ENCODE results near the gene LPCAT2. TPM values are rescaled to one million over a fixed set of nuclear protein-coding genes. Genes with fewer than 3 reads are reported as not detected.

Gene LPCAT2
- total RNA-seq, 1 donor from 2014 or later: 8.5 TPM

DNA sequence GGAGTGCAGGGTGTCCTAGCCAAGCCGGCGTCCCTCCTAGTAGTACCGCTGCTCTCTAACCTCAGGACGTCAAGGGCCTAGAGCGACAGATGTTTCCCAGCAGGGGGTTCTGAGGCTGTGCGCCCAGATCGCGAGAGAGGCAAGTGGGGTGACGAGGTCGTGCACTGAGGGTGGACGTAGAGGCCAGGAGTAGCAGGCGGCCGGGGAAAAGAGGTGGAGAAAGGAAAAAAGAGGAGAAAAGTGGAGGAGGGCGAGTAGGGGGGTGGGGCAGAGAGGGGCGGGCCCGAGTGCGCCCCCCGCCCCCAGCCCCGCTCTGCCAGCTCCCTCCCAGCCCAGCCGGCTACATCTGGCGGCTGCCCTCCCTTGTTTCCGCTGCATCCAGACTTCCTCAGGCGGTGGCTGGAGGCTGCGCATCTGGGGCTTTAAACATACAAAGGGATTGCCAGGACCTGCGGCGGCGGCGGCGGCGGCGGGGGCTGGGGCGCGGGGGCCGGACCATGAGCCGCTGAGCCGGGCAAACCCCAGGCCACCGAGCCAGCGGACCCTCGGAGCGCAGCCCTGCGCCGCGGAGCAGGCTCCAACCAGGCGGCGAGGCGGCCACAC is 29.9 kb upstream of the LPCAT2 start, which contains the start of gene MMP2:
TSS of gene MMP2 (plus strand) at position 372 of the 603 bp plus-strand sequence. CDS start 282 bp downstream, outside the sequence.
- no peak for DNase-seq (ENCODE audit: low spot score)
- intact Hi-C loops (cut with DNase I): no loop called here

DNA sequence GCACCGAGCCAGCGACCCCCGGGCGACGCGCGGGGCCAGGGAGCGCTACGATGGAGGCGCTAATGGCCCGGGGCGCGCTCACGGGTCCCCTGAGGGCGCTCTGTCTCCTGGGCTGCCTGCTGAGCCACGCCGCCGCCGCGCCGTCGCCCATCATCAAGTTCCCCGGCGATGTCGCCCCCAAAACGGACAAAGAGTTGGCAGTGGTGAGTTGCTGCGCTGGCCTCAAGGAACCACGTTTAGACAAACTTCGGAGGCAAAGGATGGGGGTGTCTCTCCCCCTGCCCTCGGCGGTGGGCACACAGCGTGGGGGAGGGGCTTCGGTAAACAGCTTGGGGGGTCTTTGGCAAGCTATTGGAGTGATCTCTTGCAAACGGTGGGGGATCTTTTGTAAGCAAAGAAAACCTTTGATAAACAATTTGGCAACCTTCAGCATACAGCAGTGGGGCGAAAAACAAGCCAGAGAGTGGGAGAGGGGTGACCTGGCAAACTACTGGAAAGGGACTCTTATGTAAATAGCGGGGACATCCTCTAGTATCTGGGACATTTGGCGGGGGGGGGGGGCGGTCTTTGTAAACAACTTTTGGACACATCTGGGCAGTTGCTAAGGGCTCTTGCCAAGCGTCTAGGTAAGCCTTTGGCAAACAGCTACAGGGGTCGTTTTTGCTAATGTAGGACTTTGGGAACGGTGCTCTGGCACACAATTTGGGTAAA is 29.3 kb upstream of the LPCAT2 start:
- no peak for DNase-seq (ENCODE audit: low spot score)
- intact Hi-C loops (cut with DNase I): no loop called here

DNA sequence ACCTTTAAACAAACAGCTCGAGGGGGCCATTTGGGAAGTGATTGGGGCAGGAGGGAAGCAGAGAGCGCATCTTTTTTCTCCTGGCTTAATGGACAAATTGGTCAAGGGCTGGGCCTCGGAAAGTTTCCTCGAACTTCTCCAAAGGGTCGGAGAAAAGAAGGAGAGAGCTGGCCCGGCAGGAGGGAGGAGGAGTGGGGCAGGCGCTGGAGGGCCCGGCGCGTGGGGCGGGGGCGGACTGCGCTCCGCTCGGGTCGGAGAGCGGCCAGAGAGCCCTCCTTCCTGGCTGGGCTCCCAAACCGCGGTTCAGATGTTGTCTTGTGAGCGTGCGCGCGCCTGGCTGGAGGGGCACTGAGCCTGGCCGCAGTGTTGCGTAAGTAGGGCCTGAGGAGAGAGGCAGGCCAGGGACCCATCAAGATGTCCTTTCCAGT is 28.6 kb upstream of the LPCAT2 start:
- intact Hi-C loops (cut with DNase I): no loop called here
- peak; percentile 86 for DNase-seq (ENCODE audit: low spot score)

DNA sequence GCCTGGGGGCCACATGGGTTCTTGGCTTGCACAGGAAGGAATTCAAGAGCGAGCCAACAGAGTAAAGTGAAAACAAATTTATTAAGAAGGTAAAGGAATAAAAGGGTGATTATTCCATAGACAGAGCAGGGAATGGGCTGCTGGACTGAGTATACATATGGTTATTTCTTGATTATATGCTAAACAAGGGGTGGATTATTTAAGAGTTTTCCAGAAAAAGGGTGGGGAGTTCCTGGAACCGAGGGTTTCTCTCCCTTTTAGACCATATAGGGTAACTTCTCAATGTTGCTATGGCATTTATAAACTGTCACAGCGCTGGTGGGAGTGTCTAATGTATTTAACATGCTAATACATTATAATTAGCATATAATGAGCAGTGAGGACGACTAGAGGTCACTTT is 27.8 kb upstream of the LPCAT2 start:
- DNase-seq (ENCODE audit: low spot score): no peak
- intact Hi-C loops (cut with DNase I): no loop called here

DNA sequence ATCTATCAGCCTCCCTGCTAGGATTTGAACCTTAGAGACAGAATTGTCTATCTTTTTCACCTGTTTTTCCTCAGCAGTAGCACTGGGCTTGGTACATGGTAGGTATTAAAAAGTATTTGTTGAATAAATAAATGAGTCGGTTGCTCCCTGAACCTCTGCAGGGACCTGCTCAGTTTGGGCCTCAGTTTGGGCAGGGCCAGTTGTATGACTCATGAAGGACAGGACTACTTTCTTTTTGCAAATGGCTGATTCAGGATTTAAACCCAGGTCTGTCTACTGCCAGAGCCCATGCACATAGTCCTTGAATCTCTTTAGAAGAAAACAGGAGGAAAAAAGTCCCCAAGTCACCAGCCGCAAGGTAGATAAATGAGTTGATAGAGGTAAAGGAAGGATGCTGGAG is 26.8 kb upstream of the LPCAT2 start:
- intact Hi-C loops (cut with DNase I): no loop called here
- no peak for DNase-seq (ENCODE audit: low spot score)

DNA sequence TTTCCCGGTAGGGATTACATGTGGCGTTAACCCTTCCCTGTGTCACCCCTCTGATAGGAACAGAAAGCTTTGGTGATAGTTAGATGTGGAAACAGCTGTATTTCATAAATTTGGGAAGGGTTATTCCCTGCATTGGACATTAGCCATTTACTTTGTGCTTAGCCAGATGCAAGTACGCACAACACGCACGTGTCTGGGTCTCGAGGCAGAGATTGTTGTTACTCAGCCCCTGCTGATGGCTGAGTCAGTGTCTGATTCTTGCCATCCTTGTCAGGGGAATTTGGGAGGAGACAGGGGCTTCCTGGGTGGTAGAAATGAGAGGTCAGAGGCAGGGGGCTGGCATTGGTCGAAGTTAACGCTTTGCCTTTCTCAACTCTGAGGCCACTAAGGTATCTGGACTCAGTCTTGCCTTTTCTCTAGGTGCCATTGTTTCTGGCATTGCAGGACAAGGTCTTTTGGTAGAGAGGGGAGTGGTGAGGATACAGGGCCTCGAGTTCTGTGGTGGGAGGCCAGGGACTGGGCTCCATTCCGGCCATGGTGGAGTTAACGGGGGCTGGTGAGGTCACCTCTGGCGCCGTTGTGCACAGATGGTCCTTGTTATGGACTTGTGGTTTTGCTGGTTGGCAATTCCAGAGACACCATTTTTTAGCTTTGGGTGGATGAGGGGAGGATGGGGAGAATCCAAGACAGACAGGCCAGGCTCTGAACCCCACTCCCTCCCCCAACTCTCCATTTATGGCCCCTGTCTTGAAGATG is 21.6 kb upstream of the LPCAT2 start:
- intact Hi-C loops (cut with DNase I): no loop called here
- peak; percentile 66 for DNase-seq (ENCODE audit: low spot score)

DNA sequence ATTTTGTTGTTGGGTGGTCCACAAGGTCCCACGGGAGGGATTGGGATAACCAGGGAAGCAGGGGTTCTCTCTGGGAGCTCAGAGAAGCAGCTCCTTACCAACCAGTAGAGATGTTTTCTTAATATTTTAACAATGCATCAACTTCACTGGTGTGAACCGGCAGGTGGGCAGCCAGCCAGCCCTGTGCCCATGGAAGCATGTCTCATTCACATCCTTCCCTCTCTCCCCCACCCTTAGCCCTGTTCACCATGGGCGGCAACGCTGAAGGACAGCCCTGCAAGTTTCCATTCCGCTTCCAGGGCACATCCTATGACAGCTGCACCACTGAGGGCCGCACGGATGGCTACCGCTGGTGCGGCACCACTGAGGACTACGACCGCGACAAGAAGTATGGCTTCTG is 20.6 kb upstream of the LPCAT2 start:
- no peak for DNase-seq (ENCODE audit: low spot score)
- intact Hi-C loops (cut with DNase I): no loop called here

DNA sequence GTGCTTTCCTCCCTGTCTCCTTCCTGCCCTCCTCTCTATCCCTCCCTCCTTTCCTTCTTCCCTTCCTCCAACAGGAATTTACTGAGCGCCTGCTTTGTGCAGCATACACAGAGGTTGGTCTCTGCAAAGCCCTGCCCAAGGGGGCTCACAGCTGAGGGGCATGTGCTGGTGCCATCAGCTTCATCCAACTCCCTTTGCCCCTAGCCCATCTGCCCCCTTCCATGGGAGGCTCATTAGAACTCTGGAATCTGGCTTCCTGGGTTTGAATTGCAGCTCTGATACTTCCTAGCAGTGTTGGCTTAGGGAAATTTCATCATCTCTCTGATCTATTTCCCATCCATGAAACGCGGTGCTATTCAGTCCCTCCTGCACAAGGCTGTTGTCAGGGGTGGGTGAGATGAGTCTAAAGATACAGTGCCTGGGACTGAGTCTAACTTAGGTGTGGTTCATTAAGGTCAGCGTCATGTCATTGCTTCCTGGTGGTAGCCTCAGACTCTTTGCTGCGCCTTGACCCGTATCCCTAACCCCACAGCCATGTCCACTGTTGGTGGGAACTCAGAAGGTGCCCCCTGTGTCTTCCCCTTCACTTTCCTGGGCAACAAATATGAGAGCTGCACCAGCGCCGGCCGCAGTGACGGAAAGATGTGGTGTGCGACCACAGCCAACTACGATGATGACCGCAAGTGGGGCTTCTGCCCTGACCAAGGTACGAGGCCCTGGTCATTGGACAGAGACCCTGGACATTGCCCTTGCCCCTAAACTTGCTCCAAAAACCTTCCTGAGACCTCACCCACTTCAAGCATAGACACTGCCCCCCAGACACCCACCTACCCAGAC is 19.5 kb upstream of the LPCAT2 start:
- no peak for DNase-seq (ENCODE audit: low spot score)
- intact Hi-C loops (cut with DNase I): no loop called here

DNA sequence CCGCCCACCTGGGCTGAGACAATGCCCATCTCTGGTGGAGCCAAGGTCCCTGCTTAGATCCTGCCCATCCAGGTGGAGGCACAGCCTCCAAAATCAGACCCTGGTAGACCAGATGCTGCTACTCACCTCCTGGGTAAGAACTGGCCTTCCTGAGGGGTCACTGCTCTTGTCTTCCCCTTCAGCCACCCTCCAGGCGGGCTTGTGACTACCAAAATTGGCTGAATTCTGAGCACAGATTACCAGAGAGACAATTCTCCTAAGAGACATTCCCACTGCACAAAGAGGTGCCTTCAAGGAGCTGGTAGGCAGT is 19.0 kb upstream of the LPCAT2 start:
- intact Hi-C loops (cut with DNase I): loop anchor here (10.0 kb wide), 1 partner anchor 215 kb away; no protein-coding TSS in a partner anchor
- DNase-seq (ENCODE audit: low spot score): no peak

DNA sequence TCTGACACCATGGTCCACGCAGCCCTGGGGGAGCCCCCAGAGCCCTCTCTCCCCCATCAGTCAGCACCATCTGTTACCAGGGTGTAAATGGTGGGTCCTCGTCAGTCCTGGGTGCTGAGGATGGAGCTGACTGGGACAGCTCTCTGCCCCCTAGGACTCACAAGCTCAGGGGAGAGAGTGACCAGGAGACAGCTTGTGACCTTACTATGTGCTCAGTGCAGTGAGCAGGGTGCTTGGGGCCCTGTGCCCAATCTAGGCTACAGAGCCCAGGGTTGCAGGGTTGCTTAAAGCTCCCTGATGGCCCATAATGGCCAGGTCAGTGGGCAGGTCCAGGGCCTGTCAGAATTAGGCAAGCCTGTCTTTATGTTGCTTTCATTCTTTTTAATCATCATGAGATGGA is 18.6 kb upstream of the LPCAT2 start:
- intact Hi-C loops (cut with DNase I): loop anchor here (10.0 kb wide), 1 partner anchor 214 kb away; no protein-coding TSS in a partner anchor
- no peak for DNase-seq (ENCODE audit: low spot score)

DNA sequence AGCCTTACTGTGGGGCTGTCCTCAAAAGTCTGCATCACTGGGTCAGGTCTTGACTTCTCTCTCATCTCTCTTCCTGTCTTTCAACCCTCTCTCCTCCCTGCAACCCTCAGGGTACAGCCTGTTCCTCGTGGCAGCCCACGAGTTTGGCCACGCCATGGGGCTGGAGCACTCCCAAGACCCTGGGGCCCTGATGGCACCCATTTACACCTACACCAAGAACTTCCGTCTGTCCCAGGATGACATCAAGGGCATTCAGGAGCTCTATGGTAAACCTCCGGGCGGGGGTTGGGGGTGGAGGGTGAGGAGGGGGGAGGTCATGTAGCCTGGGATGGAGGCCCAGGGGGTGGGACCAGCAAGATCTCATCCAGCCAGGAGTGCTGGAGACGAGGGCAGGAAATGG is 17.2 kb upstream of the LPCAT2 start:
- DNase-seq (ENCODE audit: low spot score): no peak
- intact Hi-C loops (cut with DNase I): loop anchor here (10.0 kb wide), 1 partner anchor 213 kb away; no protein-coding TSS in a partner anchor

DNA sequence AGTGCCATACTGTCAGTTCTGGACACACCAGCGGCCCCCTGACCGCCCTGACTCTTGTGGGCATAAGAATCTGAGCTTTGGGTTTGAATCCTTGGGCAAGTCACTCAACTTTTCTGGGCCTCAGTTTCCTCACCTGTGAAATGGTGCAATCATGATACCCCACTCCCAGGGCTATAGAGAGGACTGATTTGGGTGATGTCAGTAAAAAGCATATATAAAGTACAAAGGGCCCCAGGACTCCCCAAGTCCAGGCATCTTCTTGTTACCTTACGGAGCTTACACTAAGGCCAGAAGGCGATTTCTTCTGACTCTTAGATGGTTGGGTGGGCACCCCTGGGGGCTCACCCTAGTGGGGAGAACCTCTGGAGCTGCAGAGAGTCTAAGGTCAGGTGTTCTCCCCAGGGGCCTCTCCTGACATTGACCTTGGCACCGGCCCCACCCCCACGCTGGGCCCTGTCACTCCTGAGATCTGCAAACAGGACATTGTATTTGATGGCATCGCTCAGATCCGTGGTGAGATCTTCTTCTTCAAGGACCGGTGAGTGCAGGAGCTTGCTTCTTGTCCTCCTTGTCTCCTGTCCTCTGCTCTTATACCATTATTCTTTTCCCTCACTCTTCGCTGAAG is 16.0 kb upstream of the LPCAT2 start:
- no peak for DNase-seq (ENCODE audit: low spot score)
- intact Hi-C loops (cut with DNase I): loop anchor here (10.0 kb wide), 1 partner anchor 212 kb away; no protein-coding TSS in a partner anchor

DNA sequence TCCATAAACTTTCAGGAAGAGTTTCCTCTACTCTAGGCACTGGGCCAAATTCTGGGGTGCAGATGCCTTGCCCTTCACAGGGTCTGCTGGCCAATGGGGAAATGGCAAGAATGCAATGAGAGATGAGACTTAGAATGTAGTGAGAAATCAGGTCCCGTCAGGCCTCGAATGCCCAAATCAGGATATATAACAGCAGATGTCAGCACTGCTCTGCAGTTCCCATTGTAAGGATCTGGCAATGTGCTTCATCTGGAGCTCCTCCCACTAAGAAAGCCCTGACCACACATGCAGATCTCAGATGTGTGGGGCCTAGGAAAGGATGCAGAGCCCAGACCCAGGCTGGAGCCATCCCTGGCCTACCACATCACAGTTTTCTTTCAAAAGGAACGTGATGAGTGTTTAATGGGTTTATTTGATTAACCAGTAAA is 13.9 kb upstream of the LPCAT2 start:
- DNase-seq (ENCODE audit: low spot score): no peak

DNA sequence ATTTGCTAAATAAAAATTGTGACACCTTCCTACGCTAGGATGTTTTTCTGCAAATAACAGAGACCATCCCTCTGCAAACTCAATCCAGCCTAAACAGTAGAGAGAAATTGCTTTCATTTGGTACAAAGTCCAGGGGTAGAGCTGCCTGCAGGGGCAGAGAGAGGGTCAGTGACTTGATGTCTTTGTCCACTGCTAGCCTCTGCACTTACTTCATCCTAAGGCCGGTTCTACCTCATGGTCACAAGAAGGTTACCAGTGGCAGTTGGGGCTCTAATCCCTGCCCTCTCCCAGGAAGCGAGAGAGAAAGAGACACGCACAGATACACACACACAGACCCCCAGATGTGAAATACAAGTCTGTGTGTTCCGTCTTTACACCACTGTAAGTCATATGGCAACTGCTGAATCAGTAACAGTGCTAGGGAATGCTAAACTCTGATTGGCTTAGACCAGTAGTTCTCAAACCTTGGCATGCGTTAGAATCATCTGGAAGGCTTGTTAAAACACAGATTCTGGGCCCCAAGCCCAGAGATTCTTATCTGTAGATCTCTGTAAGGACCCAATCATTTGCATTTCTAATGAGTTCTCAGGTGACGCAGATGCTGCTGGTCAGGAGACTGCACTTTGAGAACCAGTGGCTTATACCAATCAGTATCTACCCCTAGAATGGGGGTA is 13.1 kb upstream of the LPCAT2 start:
- intact Hi-C loops (cut with DNase I): loop anchor here (5.0 to 10.0 kb wide), 2 partner anchors 47 to 209 kb away; no protein-coding TSS in a partner anchor
- no peak for DNase-seq (ENCODE audit: low spot score)

More for the DNA sequence above, 13.9 kb upstream of the LPCAT2 start:
- intact Hi-C loops (cut with DNase I): loop anchor here (5.0 to 10.0 kb wide), 2 partner anchors 47 to 210 kb away; no protein-coding TSS in a partner anchor

DNA sequence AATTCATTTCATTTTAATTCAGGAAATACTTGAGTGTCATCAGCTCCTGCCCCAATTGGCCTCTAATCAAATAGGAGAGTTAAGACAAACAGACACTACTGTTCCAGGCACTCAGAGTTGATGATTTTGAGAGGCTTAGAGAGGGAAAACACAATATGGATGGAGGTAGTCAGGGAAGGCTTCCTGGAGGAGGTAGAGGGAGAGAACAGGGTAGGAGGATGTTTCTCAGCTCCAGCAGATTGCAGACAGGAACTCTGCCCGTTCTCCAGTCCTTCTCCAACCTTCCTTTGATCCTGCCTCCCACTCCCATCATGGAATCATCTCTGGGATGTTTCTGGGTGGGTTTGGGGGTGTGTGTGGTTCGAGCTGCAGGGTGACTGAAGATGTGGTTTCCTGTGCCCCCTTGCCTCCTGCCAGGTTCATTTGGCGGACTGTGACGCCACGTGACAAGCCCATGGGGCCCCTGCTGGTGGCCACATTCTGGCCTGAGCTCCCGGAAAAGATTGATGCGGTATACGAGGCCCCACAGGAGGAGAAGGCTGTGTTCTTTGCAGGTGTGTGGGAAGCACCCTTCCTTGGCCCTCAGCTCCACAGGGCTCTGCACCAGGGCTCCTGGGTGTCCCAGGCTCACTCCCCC is 12.2 kb upstream of the LPCAT2 start:
- intact Hi-C loops (cut with DNase I): loop anchor here (5.0 to 10.0 kb wide), 2 partner anchors 46 to 208 kb away; no protein-coding TSS in a partner anchor
- no peak for DNase-seq (ENCODE audit: low spot score)

DNA sequence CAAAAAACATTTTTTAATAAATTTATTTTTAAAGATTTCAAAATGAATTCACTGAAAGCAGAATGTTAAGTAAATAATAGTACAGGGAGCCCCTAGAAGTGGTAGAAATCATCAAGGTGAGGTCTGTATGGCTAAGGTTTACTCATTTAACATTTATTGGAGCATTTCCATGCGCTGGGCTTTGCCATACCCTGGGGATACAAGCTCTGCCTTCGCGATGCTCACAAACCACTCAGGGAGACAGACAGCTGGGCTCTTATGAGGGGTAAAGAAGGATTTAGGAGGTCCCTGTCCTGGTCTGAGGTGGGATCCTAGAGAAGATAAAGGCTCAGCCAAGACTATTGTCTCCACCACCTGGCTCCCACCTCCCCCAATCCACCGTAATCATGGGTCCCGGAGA is 11.3 kb upstream of the LPCAT2 start:
- intact Hi-C loops (cut with DNase I): loop anchor here (5.0 to 10.0 kb wide), 2 partner anchors 45 to 207 kb away; no protein-coding TSS in a partner anchor
- DNase-seq (ENCODE audit: low spot score): no peak

DNA sequence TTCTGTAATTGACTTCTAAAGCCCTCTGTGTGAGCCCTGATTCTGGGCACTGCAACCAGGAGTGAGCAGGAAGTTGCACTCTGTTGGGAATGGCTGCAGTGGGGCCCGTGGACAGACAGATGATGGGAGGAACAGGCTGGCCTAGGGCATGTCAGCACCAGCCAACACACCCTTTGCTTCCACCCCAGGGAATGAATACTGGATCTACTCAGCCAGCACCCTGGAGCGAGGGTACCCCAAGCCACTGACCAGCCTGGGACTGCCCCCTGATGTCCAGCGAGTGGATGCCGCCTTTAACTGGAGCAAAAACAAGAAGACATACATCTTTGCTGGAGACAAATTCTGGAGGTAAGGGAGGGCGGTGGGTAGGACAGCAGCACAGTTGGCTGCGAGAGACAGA is 10.8 kb upstream of the LPCAT2 start:
- no peak for DNase-seq (ENCODE audit: low spot score)
- intact Hi-C loops (cut with DNase I): loop anchor here (5.0 to 10.0 kb wide), 2 partner anchors 44 to 207 kb away; no protein-coding TSS in a partner anchor

DNA sequence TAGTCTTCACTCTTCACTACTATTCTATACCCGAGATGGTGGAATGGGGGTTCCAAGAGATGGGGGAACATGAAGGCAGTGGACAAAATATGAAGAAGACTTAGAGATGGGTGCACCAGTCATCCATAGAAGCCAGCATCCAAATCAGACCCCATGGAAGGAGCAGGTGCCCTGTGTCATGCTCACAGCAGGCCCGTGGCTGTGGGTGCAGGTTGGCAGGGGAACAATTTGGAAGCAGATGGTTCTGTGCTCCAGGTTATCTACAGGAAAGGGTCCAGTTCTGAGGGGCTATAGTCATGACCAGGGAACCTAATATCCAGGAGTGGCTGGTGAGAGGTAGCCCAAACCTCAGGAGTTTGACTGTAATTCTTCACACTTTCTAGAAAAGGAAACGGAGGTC is 9.6 kb upstream of the LPCAT2 start:
- intact Hi-C loops (cut with DNase I): loop anchor here (5.0 to 10.0 kb wide), 2 partner anchors 43 to 206 kb away; no protein-coding TSS in a partner anchor
- no peak for DNase-seq (ENCODE audit: low spot score)
